ENCODE results near the gene LUZP1.

DNA sequence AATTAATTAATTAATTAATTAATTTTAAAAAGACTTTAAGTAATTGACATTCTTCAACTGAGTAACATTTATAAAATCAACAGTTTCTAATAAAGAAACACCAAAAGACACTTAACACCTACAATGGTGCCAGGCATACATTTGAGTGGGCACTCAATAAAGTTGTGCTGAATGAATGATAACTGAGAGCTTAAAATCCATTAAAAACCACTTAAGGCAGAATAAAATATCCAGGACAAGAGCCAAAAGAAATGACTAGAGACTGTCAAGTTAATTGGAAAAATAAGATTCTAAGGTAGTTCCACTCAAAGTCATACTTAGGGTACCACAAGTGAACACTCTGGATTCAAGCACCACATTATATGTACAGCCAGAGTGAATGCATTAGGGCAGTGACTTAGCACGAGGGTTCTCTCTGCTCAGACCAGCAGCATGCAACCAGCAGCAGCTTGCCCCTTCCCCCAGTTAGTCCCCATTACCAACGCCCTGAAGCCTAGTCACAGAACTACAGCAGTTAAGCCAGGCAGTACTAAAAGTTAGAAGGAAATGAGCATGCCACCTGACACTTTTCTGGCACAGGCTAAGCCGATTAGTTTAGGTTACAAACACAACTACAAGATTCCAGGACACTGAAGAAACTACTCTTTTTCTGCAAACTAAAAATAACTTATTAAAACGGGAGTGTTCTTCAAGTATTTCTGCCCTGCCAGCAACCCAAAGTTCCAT is 46.5 kb downstream of the LUZP1 start:
- no peak for TF ChIP-seq POLR2A (IDR thresholded peaks at IDR 0.05)
- TF ChIP-seq, protein P1, sequence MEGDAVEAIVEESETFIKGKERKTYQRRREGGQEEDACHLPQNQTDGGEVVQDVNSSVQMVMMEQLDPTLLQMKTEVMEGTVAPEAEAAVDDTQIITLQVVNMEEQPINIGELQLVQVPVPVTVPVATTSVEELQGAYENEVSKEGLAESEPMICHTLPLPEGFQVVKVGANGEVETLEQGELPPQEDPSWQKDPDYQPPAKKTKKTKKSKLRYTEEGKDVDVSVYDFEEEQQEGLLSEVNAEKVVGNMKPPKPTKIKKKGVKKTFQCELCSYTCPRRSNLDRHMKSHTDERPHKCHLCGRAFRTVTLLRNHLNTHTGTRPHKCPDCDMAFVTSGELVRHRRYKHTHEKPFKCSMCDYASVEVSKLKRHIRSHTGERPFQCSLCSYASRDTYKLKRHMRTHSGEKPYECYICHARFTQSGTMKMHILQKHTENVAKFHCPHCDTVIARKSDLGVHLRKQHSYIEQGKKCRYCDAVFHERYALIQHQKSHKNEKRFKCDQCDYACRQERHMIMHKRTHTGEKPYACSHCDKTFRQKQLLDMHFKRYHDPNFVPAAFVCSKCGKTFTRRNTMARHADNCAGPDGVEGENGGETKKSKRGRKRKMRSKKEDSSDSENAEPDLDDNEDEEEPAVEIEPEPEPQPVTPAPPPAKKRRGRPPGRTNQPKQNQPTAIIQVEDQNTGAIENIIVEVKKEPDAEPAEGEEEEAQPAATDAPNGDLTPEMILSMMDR (IDR thresholded peaks at IDR 0.05) = no peak

Measured in gastroesophageal sphincter (tissue), 3 donors.